ENCODE results near the gene C21orf91. TPM values are rescaled to one million over a fixed set of nuclear protein-coding genes. Genes with fewer than 3 reads are reported as not detected.

C21orf91 gene
- total RNA-seq, 1 donor from 2014 or later: 16.8 TPM

DNA sequence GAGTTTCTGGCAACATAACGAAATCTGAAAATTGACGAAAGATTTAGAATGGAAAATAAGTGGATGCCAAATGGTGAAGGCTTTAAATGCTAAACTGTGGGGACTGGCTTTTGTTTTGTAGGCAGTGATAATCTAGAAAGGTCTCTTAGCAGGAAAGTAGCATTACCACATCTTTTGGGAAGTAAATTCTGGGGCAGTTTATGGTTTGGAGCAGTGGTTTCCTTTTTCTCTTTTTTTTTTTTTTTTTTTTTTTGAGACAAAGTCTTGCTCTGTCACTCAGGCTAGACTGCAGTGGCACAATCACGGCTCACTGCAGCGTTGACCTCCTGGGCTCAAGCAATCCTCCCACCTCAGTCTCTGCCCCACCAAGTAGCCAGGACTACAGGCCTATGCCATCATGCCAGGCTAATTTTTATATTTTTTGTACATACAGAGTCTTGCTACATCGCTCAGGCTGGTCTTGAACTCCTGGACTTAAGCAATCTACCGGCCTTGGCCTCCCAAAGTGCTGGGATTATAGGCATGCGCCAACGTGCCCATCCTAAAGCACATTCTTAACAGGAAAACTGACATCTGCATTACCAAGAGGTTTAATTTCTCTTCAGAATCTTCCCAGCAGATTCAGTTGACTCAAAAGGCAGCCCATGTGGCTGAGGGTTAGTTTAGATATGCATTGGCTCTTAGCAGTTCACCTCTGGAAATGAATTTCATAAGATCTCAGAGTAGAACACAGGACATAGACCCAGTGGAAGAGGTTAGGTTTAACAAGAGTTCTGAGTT lies 32.9 kb downstream of the C21orf91 start:
- Histone ChIP-seq H3K9me3 (no peaks in the 10 kb centered on the region), H3K4me1 (peaks cover 9% of the 10 kb centered on the region), H3K27me3 (no peaks in the 10 kb centered on the region), H3K27ac (no peak overlapping the region), H3K36me3 (no peaks in the 10 kb centered on the region), H3K4me3 (no peak overlapping the region)
- DNase-seq (no peak), ATAC-seq (no peak)
- intact Hi-C loops (cut with DNase I): no loop called here
- TF ChIP-seq, protein P1, sequence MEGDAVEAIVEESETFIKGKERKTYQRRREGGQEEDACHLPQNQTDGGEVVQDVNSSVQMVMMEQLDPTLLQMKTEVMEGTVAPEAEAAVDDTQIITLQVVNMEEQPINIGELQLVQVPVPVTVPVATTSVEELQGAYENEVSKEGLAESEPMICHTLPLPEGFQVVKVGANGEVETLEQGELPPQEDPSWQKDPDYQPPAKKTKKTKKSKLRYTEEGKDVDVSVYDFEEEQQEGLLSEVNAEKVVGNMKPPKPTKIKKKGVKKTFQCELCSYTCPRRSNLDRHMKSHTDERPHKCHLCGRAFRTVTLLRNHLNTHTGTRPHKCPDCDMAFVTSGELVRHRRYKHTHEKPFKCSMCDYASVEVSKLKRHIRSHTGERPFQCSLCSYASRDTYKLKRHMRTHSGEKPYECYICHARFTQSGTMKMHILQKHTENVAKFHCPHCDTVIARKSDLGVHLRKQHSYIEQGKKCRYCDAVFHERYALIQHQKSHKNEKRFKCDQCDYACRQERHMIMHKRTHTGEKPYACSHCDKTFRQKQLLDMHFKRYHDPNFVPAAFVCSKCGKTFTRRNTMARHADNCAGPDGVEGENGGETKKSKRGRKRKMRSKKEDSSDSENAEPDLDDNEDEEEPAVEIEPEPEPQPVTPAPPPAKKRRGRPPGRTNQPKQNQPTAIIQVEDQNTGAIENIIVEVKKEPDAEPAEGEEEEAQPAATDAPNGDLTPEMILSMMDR (IDR thresholded peaks at IDR 0.05): no peak

DNA sequence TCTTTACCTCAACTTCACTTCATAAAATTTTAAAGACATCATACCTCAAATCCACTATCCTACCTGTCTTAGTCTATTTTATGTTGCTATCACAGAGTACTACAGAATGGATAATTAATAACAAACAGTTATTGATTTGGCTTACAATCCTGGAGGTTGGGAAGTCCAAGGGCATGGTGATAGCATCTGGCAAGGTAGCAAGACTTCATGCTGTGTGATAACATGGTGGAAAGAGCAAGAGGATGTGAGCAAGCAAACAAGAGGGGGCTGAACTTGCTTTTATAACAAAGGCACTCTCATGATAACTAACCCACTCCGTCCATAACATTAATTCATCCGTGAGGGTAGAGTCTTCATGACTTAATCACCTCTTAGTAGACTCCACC lies 33.8 kb downstream of the C21orf91 start:
- no peaks in the 10 kb centered on the region for H3K9me3 ChIP-seq
- DNase-seq (no peak), ATAC-seq (no peak)
- TF ChIP-seq, protein P1 (IDR thresholded peaks at IDR 0.05): no peak
- H3K36me3 ChIP-seq: no peaks in the 10 kb centered on the region
- H3K4me1 ChIP-seq: peaks cover 9% of the 10 kb centered on the region
- H3K4me3 ChIP-seq: no peak overlapping the region
- H3K27ac ChIP-seq: no peak overlapping the region
- no peaks in the 10 kb centered on the region for H3K27me3 ChIP-seq
- intact Hi-C loops (cut with DNase I): no loop called here

DNA sequence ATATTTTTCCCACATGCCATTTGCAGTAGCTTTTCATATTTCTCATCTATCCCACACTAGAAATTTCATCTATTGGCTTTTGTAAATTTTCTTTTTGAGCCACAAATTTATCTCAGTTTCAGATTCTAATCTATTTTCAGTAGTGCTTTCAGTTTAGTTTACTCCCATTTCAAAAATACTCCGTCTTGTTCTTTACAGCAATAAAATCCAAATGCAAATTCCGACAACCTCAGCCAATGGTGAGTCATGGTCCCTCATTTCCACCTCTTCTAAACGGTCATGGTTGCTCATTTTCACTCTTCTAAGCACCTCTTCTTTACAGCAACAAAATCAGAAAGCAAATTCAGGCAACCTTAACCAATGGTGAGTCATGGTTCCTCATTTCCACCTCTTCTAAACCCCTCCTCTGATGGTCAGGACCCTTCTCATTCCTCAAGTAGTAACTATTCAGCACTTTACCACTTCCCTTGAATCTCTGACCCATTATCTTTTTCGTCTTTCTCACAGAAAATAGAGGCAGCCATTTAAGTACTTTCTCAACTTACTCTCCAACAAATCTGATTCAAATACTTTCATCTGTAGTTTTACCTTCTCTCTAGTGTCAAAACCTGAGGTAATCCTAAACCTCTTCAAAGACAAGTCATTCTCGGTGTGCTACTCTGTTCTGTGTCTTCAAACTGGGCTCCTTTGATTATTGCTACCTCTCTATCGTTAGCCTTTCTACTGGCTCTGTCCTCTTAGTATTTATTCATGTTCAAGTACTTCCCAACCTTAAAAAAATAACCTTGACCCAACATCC lies 34.4 kb downstream of the C21orf91 start:
- intact Hi-C loops (cut with DNase I): no loop called here
- Histone ChIP-seq H3K36me3 (no peaks in the 10 kb centered on the region), H3K4me3 (no peak overlapping the region), H3K9me3 (no peaks in the 10 kb centered on the region), H3K4me1 (peaks cover 9% of the 10 kb centered on the region), H3K27me3 (no peaks in the 10 kb centered on the region), H3K27ac (no peak overlapping the region)
- ATAC-seq: no peak
- no peak for DNase-seq
- TF ChIP-seq, protein P1 (IDR thresholded peaks at IDR 0.05): no peak

GRCh38 chr21:17784180-17784598 lies 35.0 kb downstream of the C21orf91 start:
- intact Hi-C loops (cut with DNase I): no loop called here
- Histone ChIP-seq H3K9me3 (no peaks in the 10 kb centered on the region), H3K27ac (peak overlapping the region; percentile 28), H3K36me3 (no peaks in the 10 kb centered on the region), H3K4me1 (peaks cover 9% of the 10 kb centered on the region), H3K4me3 (no peak overlapping the region), H3K27me3 (no peaks in the 10 kb centered on the region)
- TF ChIP-seq, protein P1 (IDR thresholded peaks at IDR 0.05): no peak
- peak; percentile 72 for ATAC-seq
- no peak for DNase-seq

GRCh38 chr21:17783481-17784179 lies 35.5 kb downstream of the C21orf91 start:
- Histone ChIP-seq H3K4me3 (no peak overlapping the region), H3K36me3 (no peaks in the 10 kb centered on the region), H3K4me1 (peaks cover 9% of the 10 kb centered on the region), H3K27me3 (no peaks in the 10 kb centered on the region), H3K9me3 (no peaks in the 10 kb centered on the region), H3K27ac (peak overlapping the region; percentile 43)
- TF ChIP-seq, protein P1 (IDR thresholded peaks at IDR 0.05): no peak
- DNase-seq: no peak
- ATAC-seq: no peak
- intact Hi-C loops (cut with DNase I): no loop called here

All from upper lobe of right lung (tissue), 1 donor.